Psoas muscle (tissue), 8 donors: ENCODE measurements around the gene CIART. TPM values are rescaled to one million over a fixed set of nuclear protein-coding genes. Genes with fewer than 3 reads are reported as not detected.
A peak's percentile ranks its signal among the peaks of the same experiment; 100 is the strongest.

Experiments
- ATAC-seq, 4 donors: fragments of 200-7000 bp; cut with Tn5 transposase; one replicate each; pipeline ENCODE4 v1.9.1; 2020; ENCODE audit warnings: moderate library complexity in 3 of 4, mild to moderate bottlenecking in 2 of 4
- DNase-seq, 2 donors: peaks; one replicate each; pipeline ENCODE4 v3.0.0-alpha.2; 2020
- H3K27ac ChIP-seq: fragments of 200-600 bp; one replicate; pipeline ENCODE4 v1.8.0; 2022
- H3K27me3 ChIP-seq, 3 donors: fragments of 200-600 bp in 1 of 3; one replicate each; pipeline versions ENCODE4 v1.6.1 to v1.8.0; 2013 to 2022; ENCODE audit warnings: low read length in 2 of 3, mild to moderate bottlenecking in 2 of 3, moderate library complexity in 1 of 3; ENCODE audit not compliant: insufficient read depth in 3 of 3
- H3K36me3 ChIP-seq, 2 donors: fragments of 200-600 bp in 1 of 2; one replicate each; pipeline versions ENCODE4 v1.6.1 to v1.8.0; 2013 to 2022; ENCODE audit warnings: low read depth in 1 of 2, mild to moderate bottlenecking in 1 of 2, moderate library complexity in 1 of 2; ENCODE audit not compliant: insufficient read depth in 1 of 2
- H3K4me1 ChIP-seq: fragments of 200-600 bp; one replicate; pipeline ENCODE4 v1.8.0; 2022
- H3K4me3 ChIP-seq: fragments of 200-600 bp; one replicate; pipeline ENCODE4 v1.8.0; 2022; ENCODE audit warnings: mild to moderate bottlenecking
- H3K9me3 ChIP-seq: fragments of 200-600 bp; one replicate; pipeline ENCODE4 v1.8.0; 2022
- CTCF ChIP-seq: fragments of 200-600 bp; IDR thresholded peaks from one replicate; pipeline ENCODE4 v1.8.0; 2022; ENCODE audit warnings: antibody characterized with exemption
- WGBS, 3 donors: extraction: QIAGEN DNeasy Blood & Tissue Kit; methylation state at CpG; one replicate each; pipeline versions ENCODE4 v1.1.6 to v1.1.7; 2013; 5-methylcytosine and 5-hydroxymethylcytosine counted together
- intact Hi-C, 2 donors: fragments of 100-400 bp; cut with DNase I; formaldehyde crosslinking; loops; one replicate each; pipeline versions ENCODE4 v1.11.0 to v1.14.2; 2022
- polyA plus RNA-seq, 3 donors: library from polyadenylated mRNA; stranded (reverse); fragments of 200-250 nt; gene quantifications; one replicate each; pipeline ENCODE4 v1.2.3, GENCODE V29; 2013
- total RNA-seq, 4 donors: library from RNA; stranded (reverse); fragmentation: NEBNext Ultra II Directional in 2 of 4; extraction: Animal tissue kit (Norgen Biotek cat#: 25700) in 2 of 4; gene quantifications; one replicate each; pipeline versions ENCODE4 v1.2.1 to v1.2.4, GENCODE V29; 2021 to 2023
- donor health status: healthy with polysubstance abuse.
- donor health status: DM: no; HTN: no; CAD: no; lungs with moderate emphysema.
- donor health status: Bipolar disorder and iron deficiency.
- donor health status: healthy.
- donor health status: DM: yes; HTN: yes; CAD: no.
- donor health status: DM: no; HTN: no; CAD: no.
- donor health status: DM: no; HTN: no; CAD: no.
- donor health status: DM: yes; HTN: yes; CAD: no.

CIART gene
- total and polyA plus RNA-seq, 7 donors: 1.6 to 23.4 (median 11.7) TPM

GRCh38 chr1:150256554-150257341 is 25.6 kb upstream of the CIART start:
- peak overlapping the region; percentile 54 for H3K4me3 ChIP-seq
- WGBS, 3 donors: 17 to 30% (median 24%) methylated on average over 14 of the region's 14 CpGs
- H3K9me3 ChIP-seq: no peaks in the 10 kb centered on the region
- intact Hi-C loops: no loop called here
- ATAC-seq (peak in 2 of 4 donors; percentile 21 to 34), DNase-seq (no peak)
- peaks cover 20% of the 10 kb centered on the region for H3K4me1 ChIP-seq
- no peaks in the 10 kb centered on the region for H3K27me3 ChIP-seq
- no peaks in the 10 kb centered on the region for H3K36me3 ChIP-seq
- no peak overlapping the region for H3K27ac ChIP-seq
- TF ChIP-seq CTCF: no peak

GRCh38 chr1:150257624-150258585 is 24.4 kb upstream of the CIART start, which contains the start of gene CA14:
CA14 (plus strand) TSS chr1:150257774; CDS start chr1:150258129, 355 bp downstream.
- no peak within 1 kb of the TSS for H3K27ac ChIP-seq
- WGBS, 3 donors: 23 to 35% (median 28%) methylated on average over 12 to 13 of the region's 13 CpGs
- no peaks in the 10 kb centered on the region for H3K27me3 ChIP-seq
- ATAC-seq (peak; percentile 33 to 62 (median 46)), DNase-seq (peak in 1 of 2 donors; percentile 65)
- TF ChIP-seq CTCF: no peak
- H3K9me3 ChIP-seq: no peaks in the 10 kb centered on the region
- intact Hi-C loops: no loop called here
- H3K4me3 ChIP-seq: peak within 1 kb of the TSS; percentile 15
- peaks cover 20% of the 10 kb centered on the region for H3K4me1 ChIP-seq
- no peaks in the 10 kb centered on the region for H3K36me3 ChIP-seq

GRCh38 chr1:150259217-150259616 is 23.1 kb upstream of the CIART start:
- H3K27ac ChIP-seq: peak overlapping the region; percentile 30
- H3K36me3 ChIP-seq: peaks cover 0 to 4% of the 10 kb centered on the region in 2 donors
- no peak overlapping the region for H3K4me3 ChIP-seq
- H3K9me3 ChIP-seq: no peaks in the 10 kb centered on the region
- intact Hi-C loops: no loop called here
- no peak for ATAC-seq
- WGBS, 3 donors: 47 to 61% (median 47%) methylated on average over 4 of the region's 4 CpGs
- H3K4me1 ChIP-seq: peaks cover 20% of the 10 kb centered on the region
- TF ChIP-seq CTCF: no peak
- DNase-seq: no peak
- H3K27me3 ChIP-seq: no peaks in the 10 kb centered on the region

- no peak overlapping the region for H3K27ac ChIP-seq
- intact Hi-C loops: no loop called here
- WGBS, 3 donors: 16 to 18% (median 17%) methylated on average over 11 of the region's 11 CpGs
- TF ChIP-seq CTCF: no peak
- peaks cover 6 to 12% of the 10 kb centered on the region in 2 donors for H3K36me3 ChIP-seq
- peaks cover 20% of the 10 kb centered on the region for H3K4me1 ChIP-seq
- no peaks in the 10 kb centered on the region for H3K27me3 ChIP-seq
- no peak overlapping the region for H3K4me3 ChIP-seq
- no peak for DNase-seq
- H3K9me3 ChIP-seq: no peaks in the 10 kb centered on the region
- ATAC-seq: peak; percentile 15 to 38 (median 28)
Observed at GRCh38 chr1:150259758-150260669, 22.3 kb upstream of the CIART start.
